ENCODE measurements around the gene CHSY1.

GRCh38 chr15:101169495-101170071 lies 82.3 kb downstream of the CHSY1 start:
- TF ChIP-seq CTCF (conservative IDR thresholded peaks at IDR 0.05; ENCODE audit: low read length) (no peak), EZH2phosphoT487 (IDR thresholded peaks at IDR 0.05; ENCODE audit: borderline replicate concordance, low read depth, low read length) (no peak)
